IPS DF 6.9 (cell line): ENCODE results near the gene DPH1.

Experiments
- DNase-seq: peaks from one replicate; pipeline ENCODE4 v3.0.0-alpha.2; 2013; ENCODE audit warnings: low read depth, low spot score
- H3K27ac ChIP-seq: one replicate; pipeline ENCODE4 v1.5.1; 2013; ENCODE audit warnings: low read length, control low read depth
- H3K27me3 ChIP-seq: 2 replicates; pipeline ENCODE4 v1.6.1; 2013; ENCODE audit warnings: mild to moderate bottlenecking, low read length; ENCODE audit not compliant: control insufficient read depth, insufficient read depth
- H3K36me3 ChIP-seq: 2 replicates; pipeline ENCODE4 v1.6.1; 2013; ENCODE audit warnings: low read length; ENCODE audit not compliant: control insufficient read depth, insufficient read depth
- H3K4me1 ChIP-seq: 2 replicates; pipeline ENCODE4 v1.6.1; 2013; ENCODE audit warnings: low read length; ENCODE audit not compliant: control insufficient read depth, insufficient read depth
- H3K4me3 ChIP-seq: 2 replicates; pipeline ENCODE4 v1.5.1; 2013; ENCODE audit warnings: mild to moderate bottlenecking, low read length
- H3K9me3 ChIP-seq: 2 replicates; pipeline ENCODE4 v1.6.1; 2013; ENCODE audit warnings: low read length, inconsistent platforms; ENCODE audit not compliant: control insufficient read depth, insufficient read depth
- WGBS: extraction: QIAGEN DNeasy Blood & Tissue Kit; methylation state at CpG from one replicate; pipeline ENCODE4 v1.1.7; 2013; ENCODE audit warnings: mixed read lengths, missing lambda C conversion rate; ENCODE audit not compliant: insufficient read length, insufficient coverage; 5-methylcytosine and 5-hydroxymethylcytosine counted together

DPH1 gene

GRCh38 chr17:2064147-2064489 is 34.2 kb downstream of the DPH1 start:
- Histone ChIP-seq H3K36me3 (0 out of 2 replicates have a peak, but pooled peaks cover 4% of the 10 kb centered on the region), H3K27me3 (no peaks in the 10 kb centered on the region; the same call in 1 of the 2 replicates), H3K27ac (no peak overlapping the region), H3K9me3 (no peaks in the 10 kb centered on the region), H3K4me3 (no peak overlapping the region), H3K4me1 (peaks cover 1% of the 10 kb centered on the region; the same call in 1 of the 2 replicates)
- DNase-seq: no peak
- no CpG with 5 or more reads among the region's 5 CpGs for WGBS

- Histone ChIP-seq H3K4me1 (peaks cover 1% of the 10 kb centered on the region; the same call in 1 of the 2 replicates), H3K36me3 (0 out of 2 replicates have a peak, but pooled peaks cover 4% of the 10 kb centered on the region), H3K27me3 (no peaks in the 10 kb centered on the region; the same call in 1 of the 2 replicates), H3K4me3 (no peak overlapping the region), H3K27ac (no peak overlapping the region), H3K9me3 (no peaks in the 10 kb centered on the region)
- DNase-seq: no peak
- WGBS: no CpG with 5 or more reads among the region's 6 CpGs
These were observed 34.6 kb downstream of the DPH1 start for GRCh38 chr17:2064520-2064971.

GRCh38 chr17:2064980-2065785 is 35.2 kb downstream of the DPH1 start:
- H3K27ac ChIP-seq: no peak overlapping the region

GRCh38 chr17:2065949-2066400 is 36.0 kb downstream of the DPH1 start:
- Histone ChIP-seq H3K4me3 (no peak overlapping the region), H3K4me1 (peaks cover 3% of the 10 kb centered on the region), H3K27ac (no peak overlapping the region), H3K27me3 (no peaks in the 10 kb centered on the region), H3K9me3 (no peaks in the 10 kb centered on the region), H3K36me3 (peaks cover 4% of the 10 kb centered on the region; the same call in 1 of the 2 replicates)
- no peak for DNase-seq
- WGBS: no CpG with 5 or more reads among the region's 10 CpGs

More at GRCh38 chr17:2064980-2065785, 35.2 kb downstream of the DPH1 start:
- 0 out of 2 replicates have a peak, but pooled peaks cover 4% of the 10 kb centered on the region for H3K36me3 ChIP-seq
- H3K27me3 ChIP-seq: no peaks in the 10 kb centered on the region
- WGBS: no CpG with 5 or more reads among the region's 24 CpGs
- DNase-seq: no peak
- peaks cover 1% of the 10 kb centered on the region; the same call in 1 of the 2 replicates for H3K4me1 ChIP-seq
- no peaks in the 10 kb centered on the region for H3K9me3 ChIP-seq
- no peak overlapping the region for H3K4me3 ChIP-seq

GRCh38 chr17:2067048-2067561 is 37.2 kb downstream of the DPH1 start:
- peaks cover 3% of the 10 kb centered on the region for H3K4me1 ChIP-seq
- H3K27ac ChIP-seq: no peak overlapping the region
- H3K36me3 ChIP-seq: peaks cover 4% of the 10 kb centered on the region; the same call in 1 of the 2 replicates
- no CpG with 5 or more reads among the region's 14 CpGs for WGBS
- no peaks in the 10 kb centered on the region for H3K9me3 ChIP-seq
- H3K27me3 ChIP-seq: no peaks in the 10 kb centered on the region
- no peak overlapping the region for H3K4me3 ChIP-seq
- no peak for DNase-seq

- Histone ChIP-seq H3K4me3 (no peak overlapping the region), H3K27ac (no peak overlapping the region), H3K36me3 (peaks cover 4% of the 10 kb centered on the region; the same call in 1 of the 2 replicates), H3K4me1 (peaks cover 3% of the 10 kb centered on the region), H3K9me3 (no peaks in the 10 kb centered on the region), H3K27me3 (no peaks in the 10 kb centered on the region)
- no peak for DNase-seq
- WGBS: no CpG with 5 or more reads among the region's 5 CpGs
These were observed 37.7 kb downstream of the DPH1 start for GRCh38 chr17:2067608-2068024.

GRCh38 chr17:2068031-2068518 is 38.1 kb downstream of the DPH1 start:
- no peaks in the 10 kb centered on the region for H3K9me3 ChIP-seq
- H3K27me3 ChIP-seq: no peaks in the 10 kb centered on the region
- H3K4me1 ChIP-seq: peaks cover 1% of the 10 kb centered on the region
- no CpG with 5 or more reads among the region's 6 CpGs for WGBS
- DNase-seq: no peak
- H3K36me3 ChIP-seq: peaks cover 4% of the 10 kb centered on the region; the same call in 1 of the 2 replicates
- H3K4me3 ChIP-seq: no peak overlapping the region
- no peak overlapping the region for H3K27ac ChIP-seq

GRCh38 chr17:2068519-2069051 is 38.6 kb downstream of the DPH1 start:
- WGBS: no CpG with 5 or more reads among the region's 15 CpGs
- Histone ChIP-seq H3K36me3 (peaks cover 4% of the 10 kb centered on the region; the same call in 1 of the 2 replicates), H3K4me3 (no peak overlapping the region), H3K27me3 (no peaks in the 10 kb centered on the region), H3K4me1 (peaks cover 1% of the 10 kb centered on the region), H3K27ac (no peak overlapping the region), H3K9me3 (no peaks in the 10 kb centered on the region)
- no peak for DNase-seq

GRCh38 chr17:2070241-2071023 is 40.5 kb downstream of the DPH1 start:
- WGBS: no CpG with 5 or more reads among the region's 13 CpGs
- H3K36me3 ChIP-seq: peaks cover 4% of the 10 kb centered on the region; the same call in 1 of the 2 replicates
- H3K27ac ChIP-seq: no peak overlapping the region
- H3K4me3 ChIP-seq: no peak overlapping the region
- no peak for DNase-seq
- H3K4me1 ChIP-seq: peaks cover 1% of the 10 kb centered on the region
- no peaks in the 10 kb centered on the region for H3K9me3 ChIP-seq
- no peaks in the 10 kb centered on the region for H3K27me3 ChIP-seq

- no peaks in the 10 kb centered on the region for H3K9me3 ChIP-seq
- no CpG with 5 or more reads among the region's 6 CpGs for WGBS
- H3K4me1 ChIP-seq: peaks cover 3% of the 10 kb centered on the region
- no peak overlapping the region for H3K27ac ChIP-seq
- peaks cover 4% of the 10 kb centered on the region; the same call in 1 of the 2 replicates for H3K36me3 ChIP-seq
- DNase-seq: no peak
- H3K4me3 ChIP-seq: no peak overlapping the region
- H3K27me3 ChIP-seq: no peaks in the 10 kb centered on the region
These were observed 41.1 kb downstream of the DPH1 start for GRCh38 chr17:2071024-2071385.
